HG03060 (cell line): Measurements from ENCODE around the gene TNNI2.

Source experiments
- ATAC-seq: cut with Tn5 transposase; IDR thresholded peaks from one replicate; pipeline ENCODE4 v1.9.1; 2021; ENCODE audit warnings: low read depth, moderate number of reproducible peaks; ENCODE audit not compliant: unreplicated experiment

TNNI2 gene

DNA sequence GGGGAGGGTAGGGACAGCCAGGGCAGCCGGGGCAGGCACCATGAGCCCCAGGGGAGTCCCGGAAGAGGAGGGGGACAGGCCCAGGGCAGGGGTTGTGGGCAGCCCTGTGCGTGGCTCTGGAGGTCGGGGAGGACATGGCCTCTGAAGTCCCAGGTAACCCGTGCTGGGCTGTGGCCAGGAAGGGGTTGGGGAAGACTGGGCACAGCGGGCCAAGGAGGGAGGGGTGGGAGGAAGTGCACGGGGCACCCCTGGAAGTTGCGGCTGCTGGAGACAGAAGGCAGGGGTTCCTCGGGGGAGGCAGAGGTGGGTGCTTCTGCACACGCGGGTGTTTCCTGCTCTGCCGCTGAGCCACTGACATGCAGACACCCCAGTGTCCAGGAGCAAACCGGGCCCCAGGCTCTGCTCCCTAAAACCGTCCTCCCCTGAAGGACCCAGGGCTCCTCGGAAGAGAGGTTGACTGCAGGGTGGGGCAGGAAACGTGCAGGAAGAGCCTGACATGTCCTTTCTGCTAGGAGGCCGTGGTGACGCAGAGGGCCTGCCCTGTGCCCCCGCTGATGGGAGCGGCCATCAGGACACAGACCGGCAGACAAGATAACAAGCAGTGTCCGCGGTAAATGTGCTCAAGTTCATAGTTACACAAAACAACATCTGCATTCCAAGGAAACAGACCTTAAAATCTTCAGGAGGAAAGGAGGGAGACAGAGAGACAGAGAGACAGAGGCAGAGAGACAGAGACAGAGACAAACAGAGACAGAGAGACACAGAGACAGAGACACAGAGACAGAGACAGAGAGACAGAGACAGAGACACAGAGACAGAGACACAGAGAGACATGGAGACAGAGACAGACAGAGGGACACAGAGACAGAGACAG is 5.7 kb downstream of the TNNI2 start:
- ATAC-seq, result no peak

DNA sequence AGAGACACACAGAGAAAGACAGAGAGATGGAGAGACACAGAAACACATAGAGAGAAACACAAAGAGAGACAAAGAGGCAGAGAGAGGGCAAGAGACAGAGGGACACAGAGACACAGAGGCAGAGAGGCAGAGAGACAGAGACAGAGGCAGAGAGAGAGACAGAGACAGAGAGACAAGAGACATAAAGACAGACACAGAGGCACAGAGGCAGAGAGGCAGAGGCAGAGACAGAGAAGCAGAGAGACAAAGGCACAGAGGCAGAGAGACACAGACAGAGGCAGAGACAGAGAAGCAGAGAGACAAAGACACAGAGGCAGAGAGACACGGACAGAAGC is 6.3 kb downstream of the TNNI2 start:
- ATAC-seq, result no peak

DNA sequence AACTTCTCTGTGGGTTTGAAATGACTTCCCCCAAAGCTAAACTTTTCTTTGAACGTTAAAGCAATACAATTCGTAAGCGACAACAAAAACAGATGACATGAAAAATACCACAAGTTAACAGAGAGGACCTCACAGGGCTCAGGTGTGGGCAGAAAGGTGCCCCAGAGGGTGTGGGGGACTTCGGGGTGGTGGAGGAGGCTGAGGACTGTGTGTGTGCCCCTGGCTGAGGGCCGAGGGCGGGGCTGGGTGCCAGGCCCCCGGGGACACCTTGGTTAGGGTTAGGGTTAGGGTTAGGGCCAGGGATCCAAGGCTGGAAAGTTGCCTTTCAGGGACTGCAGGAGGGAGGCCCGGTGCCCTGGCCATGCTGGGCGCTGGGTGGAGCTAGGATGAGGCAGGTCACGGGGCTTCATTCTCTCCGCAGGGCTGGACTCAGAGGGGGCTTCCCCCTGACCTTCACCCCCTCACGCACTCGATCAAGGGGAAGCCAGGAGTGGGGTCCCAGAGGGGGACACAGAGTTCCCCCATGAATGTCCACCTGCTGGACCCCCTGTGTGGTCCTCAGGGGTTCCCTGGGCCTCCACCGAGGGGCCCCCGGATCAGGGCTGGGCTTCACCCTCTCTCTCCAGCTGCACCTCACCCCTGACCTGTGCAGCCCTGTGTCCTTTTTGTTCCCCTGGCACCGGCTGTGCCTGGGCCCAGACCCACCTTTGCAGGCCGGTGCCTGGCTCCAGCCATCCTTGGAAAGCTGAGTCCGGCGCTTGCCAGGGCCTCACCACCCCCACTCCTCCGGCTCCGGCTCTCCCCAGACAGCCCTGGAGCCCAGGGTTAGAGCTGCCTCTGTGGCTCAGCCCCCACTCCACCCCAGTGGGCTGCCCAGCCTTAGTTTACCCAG is 7.0 kb downstream of the TNNI2 start:
- no peak for ATAC-seq

DNA sequence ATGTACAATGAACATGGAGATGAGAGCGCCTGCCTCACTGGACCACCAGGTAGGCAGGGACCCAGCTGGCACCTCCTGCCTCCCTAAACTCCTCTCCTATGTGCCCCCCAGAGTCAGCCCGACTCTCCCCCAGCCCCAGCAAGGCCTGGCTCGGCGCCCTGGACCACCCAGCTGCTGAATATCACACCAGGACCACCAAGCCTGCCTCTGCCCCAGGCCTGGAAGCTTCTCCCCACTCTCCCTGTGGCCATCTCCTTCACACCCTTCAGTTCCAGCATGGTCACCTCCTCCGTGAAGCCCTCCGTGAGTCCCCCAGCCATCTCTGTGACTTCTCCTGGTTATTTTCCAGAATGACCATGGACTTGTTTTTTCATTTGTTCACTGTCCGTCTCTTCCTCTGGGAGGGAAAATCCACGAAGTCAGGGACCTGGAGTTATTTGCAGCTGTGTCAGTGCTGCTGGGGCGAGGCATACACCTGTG is 7.7 kb downstream of the TNNI2 start:
- ATAC-seq, result no peak

DNA sequence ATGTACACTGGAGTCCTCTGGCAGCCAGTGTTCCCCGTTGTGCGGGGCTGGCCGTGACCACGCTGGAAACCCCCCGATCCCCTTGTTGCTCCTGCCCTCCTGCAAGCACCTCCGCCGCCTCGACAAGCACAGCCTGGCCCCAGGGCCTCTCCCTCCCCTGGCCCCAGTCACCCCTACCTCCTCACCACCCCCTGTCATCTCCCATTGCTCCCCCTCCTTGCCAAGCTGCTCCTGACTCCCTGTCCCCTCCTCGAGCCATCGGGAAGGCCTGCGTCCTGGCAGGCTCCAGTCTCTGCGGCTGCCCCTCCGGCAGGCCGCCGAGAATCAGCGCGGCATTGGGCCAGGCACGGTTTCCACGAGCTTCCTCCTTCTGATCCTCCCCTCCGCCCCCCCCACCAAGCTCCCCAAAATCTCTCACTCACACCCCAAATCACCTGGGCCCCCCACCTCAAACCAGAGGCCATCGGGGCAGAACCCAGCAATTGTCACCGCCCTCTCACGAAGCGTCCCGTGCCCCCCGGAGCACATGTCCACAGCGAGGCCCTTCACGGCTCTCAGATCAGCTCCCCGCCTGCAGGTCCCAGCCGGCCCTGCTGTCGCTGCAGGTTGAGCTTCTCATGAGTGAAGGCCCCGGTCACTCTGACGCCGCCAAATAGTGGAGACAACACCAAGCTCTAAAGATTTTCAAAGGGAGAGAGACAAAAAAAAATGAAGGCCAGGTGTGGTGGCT is 8.4 kb downstream of the TNNI2 start:
- ATAC-seq, result no peak

DNA sequence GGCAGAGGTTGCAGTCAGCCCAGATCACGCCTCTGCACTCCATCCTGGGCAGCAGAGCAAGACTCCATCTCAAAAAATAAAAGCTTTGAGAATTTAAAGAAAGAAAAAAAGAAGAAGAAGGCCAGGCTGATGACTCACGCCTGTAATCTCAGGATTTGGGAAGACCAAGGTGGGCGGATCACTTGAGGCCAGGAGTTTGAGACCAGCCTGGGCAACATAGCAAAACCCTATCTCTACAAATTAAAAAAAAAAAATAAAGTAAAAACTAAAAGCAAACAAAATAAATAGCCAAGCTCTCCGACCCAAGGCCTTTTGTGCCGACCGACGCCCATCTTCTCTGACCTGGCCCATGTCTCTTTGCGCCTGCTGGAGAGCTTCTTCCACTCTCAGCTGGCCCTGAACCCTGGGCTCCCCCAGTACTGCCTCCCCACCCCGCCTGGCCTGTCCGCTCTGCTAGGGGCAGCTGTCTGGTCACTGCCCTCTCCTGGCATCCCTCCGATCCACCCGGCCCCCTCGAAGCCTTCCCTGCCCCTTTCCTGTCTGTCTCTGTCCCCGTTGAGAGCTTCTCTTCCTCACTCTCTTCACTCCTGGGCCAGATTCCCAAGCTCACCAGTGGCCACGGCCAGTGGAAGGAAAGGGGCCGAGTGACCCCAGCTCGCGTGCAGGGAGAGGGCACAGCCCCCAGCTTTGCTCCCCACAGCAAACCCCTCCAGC is 9.3 kb downstream of the TNNI2 start:
- ATAC-seq, result no peak

DNA sequence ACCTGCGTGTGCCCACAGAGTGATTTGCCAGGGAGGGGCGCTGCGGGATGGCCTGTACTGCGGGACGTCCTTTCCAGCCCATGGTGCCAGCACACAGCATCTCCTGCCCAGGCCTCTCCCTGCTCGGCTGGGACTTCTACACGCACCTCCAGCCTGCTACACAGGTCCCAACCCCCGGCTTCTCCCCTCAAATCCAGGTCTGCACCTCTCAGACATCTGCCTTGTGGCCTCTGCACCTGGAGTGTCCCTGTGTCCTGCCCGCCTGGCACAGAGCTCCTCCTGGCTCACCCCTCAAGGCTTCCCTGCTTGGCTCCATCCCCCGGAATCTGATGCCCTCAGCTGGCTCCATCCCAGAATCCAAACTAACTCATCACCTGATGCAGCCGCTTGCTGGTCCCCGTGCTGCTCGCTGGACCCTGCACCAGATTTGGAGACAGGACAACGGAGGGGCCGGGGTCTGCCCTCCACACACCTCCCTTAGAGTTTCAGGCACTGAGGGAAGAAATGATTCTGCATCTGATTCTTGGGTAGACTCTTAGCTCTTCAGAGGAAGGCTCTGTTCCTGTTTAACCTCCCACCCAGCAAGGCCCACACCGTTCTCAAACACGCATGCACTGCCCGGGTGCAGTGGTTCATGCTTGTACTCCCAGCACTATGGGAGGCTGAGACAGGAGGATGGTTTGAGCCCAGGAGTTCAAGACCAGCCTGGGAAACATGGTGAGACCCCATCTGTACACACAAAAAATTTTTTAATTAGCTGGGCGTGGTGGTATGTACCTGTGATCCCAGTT is 10.1 kb downstream of the TNNI2 start:
- ATAC-seq, result no peak

DNA sequence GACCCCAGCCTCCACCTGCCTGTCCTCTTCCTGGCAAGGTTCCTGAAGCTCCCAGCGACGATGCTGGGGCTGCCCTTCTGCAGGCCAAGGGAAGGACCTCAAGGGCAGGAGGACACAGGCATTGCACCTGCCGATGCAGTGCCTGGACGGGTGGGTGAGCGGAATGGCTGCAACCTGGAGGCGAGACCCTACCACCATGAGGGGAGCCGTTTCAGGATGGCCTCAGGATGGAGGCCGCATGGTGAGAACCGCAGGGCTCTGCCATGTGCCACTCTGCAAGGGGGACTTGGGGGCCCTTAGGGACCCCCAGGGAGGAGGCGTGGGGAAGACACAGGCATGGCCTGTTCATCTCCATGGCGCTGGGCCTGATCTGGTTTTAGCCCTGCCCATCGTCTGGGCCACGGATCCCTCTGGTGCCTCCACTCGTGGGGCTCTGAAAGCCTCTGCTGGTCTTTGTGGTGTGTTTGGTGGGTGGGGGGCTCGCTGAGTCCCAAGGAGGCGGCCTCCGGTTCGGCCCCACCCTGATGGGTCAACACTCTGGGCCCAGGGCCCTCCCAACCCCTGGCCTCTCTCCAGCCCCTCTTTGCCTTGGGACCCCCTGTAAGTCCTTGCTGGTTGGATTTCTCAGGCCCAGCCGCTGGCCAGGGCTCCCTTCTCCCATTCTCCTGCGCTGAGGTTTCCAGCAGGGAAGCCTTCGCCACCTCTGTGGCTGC is 12.8 kb downstream of the TNNI2 start:
- no peak for ATAC-seq

DNA sequence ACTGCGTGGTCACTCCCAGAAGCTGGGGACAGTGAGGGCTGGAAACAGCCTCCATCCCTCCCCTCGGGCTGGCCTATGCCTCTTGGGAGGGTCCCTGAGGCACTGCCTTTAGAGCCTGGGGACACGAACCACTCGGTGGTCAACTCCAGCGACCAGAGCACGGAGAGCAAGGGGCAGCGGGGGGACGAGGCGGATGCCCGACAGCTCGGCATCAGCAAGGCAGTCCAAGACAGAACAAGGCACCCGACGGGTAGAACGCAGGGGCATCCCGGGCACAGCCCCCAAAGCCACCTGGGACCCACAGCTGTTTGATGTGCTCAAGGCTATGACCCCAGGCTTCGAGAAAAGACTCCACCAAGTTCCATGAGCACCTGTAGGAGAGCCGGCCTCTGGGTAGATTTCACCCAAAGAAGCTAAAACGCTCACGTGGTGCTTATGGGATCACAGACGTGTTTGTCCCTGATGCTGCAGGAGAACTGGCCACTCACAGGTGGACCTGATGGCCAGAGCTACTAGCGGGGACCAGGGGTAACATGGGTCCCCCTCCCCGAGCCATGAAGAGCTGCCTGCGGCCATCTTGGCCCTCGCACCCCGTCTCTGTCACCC is 13.6 kb downstream of the TNNI2 start:
- no peak for ATAC-seq

DNA sequence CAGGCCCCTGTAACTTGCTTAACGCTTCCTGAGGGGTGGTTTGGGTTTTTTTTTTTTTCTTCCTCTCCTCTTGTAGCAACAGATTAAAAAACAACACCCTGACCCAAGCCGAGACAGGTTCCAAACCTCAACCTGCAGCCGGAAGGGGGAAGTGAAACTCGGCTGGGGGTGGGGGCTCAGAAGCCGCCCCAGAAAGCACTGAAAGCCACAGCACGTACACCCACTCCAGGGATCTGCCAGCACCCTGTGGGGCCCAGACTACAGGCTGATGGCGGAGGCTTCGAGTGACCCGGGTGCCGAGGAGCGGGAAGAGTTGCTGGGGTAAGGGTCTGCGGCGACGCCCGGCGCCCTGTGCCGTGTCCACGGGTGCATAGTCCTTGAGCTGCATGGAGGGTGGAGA is 14.1 kb downstream of the TNNI2 start, which contains the start of gene LSP1:
LSP1 (plus strand) TSS at position 208 of the 400 bp plus-strand sequence; CDS start at position 269, 61 bp downstream.
- ATAC-seq, result peak; percentile 24

DNA sequence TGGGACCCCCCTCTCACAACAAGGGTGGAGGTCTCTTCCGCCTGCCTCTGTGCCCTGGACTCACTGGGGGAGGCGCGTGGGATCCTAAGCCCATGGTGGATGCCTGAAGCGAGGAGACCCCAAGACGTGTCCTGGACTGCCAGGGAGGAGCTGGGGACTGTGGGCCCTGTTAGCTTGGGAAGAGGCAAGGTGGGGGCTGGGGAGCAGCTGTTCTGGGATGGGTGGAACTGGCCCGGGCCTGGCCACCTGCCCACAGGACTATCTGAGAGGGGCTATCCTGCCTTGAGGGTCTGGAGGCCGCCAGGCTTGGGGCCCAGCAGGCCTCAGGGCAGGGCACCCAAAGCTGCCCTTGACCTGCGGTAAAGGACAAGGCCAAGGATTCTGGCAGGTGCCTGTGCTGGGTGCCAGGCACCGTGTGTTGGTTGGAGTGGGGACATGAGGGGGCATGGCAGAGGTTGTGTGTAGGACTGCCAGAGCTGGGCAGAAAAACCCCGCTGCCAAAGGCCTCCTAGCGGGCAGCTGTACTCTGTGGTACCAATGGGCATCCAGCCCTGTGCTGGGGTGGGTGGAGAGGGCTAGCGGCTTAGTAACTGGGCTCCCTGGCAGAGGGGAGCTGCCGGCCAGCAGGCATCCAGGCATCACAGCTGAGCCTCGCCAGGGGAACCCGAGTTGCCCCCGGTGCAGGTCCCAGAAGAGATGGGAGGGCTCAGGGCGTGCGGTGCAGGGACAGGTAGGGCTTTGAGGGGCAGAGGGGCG is 14.8 kb downstream of the TNNI2 start:
- no peak for ATAC-seq

DNA sequence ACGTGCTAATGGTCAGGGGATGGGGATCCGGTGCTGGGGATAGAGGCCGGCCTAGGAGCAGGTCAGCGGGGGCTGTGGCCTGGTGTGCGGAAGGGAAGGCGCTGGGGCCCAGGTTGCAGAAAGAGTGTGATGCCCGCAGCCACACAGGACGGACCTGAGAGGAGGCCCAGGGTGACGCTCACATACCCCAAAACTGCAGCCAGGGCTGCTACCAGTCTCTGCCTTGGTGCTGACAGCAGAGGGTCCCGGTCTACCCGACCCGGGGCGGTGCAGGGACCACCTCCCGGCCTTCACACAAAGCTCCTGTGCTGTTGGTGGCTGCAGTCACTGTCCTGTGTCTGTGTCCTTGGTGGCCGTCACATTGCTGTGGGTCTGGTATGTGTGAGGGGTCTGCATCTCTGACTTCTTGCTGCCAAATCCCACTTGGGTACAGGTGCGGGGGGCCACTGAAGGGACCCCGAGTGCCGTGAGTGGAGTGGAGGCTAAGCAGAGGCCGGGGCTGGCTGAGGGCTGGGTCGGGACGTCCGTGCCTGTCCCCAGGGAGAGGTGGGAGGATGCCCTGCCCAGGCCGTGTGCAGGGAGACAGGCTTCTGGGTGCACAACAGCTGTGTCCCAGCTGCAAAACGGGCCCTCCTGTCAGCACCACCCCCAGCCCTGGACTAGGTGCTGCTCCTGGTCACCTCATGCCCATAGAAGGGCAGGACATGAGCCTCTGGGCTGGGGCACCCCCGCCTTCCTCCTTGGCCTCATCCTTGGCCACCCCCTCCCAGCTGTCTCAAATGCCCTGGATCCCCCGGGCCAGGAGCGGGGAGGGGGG is 15.6 kb downstream of the TNNI2 start:
- ATAC-seq, result no peak

DNA sequence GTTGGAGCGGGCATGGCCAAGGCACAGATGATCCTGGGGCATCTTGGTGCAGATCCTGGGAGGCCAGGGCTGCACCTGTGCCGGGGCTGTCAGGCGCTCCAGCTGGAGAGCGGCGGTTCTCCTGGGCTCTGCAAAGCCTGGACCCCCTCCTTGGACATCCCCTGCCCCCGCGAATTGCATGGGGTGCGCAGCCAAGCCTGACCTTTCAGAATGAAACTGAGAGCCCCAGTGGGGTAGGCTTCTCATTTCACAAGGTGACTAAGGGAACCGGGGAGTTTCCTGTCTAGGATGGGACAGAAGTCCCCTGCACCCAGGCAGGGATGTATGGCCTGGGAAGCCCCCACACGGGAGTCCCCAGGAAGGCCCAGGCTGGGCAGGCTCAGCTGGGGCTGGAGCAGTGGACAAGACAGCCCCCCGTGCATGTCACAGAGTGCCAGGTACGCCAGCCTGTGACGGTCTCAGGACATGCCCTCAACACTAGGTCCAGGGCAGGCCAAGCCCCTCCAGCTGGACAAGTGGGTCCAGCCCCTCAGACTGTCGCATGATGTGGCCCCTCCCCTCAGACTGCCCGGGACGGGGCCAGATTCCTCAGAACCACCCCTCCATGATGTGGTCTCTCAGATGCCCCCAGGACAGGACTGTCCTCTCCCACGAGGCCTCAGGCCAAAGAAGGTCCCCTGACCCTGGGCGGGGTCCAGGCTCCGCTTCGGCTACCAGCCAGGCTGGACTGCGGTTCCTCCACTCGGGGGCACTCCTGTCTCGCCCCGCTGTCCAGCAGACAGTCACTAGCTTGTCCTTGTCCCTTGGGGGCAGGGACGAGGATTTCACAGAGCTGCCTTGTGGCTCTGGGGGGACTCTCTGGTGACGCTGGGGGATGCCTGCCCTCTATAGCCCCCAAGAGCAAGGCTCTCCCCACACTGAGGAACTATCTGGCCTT is 16.4 kb downstream of the TNNI2 start:
- no peak for ATAC-seq

DNA sequence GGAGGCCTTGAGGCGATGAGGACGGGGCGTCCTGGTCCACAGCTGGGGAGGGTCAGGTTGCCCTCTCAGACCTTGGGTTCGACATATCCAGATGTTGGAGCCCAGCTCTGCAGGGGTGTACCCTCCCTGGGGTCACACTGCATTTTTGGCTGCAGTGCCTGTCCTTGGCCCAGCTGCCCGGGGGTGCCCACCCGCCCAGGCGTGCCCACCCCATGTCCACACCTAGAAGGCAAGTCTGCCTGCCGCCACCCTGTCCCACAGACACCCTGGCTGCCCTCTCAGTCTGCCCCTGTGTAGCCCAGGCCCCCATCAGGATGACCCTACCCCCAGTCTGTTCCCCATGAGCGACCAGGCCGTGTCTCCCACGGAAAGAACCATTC is 17.1 kb downstream of the TNNI2 start:
- no peak for ATAC-seq

DNA sequence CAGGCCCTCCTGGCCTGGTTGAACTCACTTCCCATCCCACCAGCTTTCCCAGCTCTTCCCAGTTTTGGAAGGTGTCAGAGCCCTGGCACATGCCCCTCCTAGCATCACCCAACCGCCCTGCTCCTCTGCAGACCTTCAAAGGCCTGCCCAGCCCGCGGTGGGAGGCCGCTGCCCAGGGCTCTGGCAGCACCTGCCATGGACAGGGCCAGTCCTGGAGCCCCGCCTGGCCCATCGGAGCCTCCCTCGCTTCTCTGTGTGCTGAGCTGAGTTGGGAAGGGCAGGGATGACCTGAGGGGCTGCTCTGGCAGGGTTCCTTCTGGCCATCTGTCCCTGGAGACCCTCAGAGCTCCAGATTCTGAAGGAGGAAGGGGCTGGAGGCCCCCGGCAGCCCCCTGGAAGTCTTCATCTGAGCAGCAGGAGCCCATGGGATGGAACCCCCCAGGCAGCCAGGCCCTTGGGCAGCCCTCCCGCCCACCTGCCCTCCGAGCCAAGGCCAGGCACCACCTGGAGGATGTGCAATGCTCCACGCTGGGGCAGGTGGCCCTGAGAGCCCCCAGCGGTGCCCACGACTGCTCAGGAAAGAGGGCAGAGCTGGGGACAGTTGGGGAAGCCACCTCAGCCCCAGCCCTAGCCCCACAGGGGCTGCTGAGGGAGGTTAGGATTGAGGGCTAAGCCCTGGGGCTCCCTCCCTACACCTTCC is 17.7 kb downstream of the TNNI2 start:
- no peak for ATAC-seq
